ENCODE data around the gene GPR78. TPM values are rescaled to one million over a fixed set of nuclear protein-coding genes. Genes with fewer than 3 reads are reported as not detected.

GPR78 gene
- total RNA-seq, 1 donor from 2014 or later: not detected

GRCh38 chr4:8592366-8593263 lies 12.4 kb downstream of the GPR78 start, which contains the start of gene CPZ:
CPZ (plus strand) TSS chr4:8592765; CDS start chr4:8592834, 69 bp downstream.
- H3K4me3 Mint-ChIP-seq: no peak within 1 kb of the TSS
- intact Hi-C loops (cut with micrococcal nuclease): no loop called here
- no peaks in the 10 kb centered on the region for H3K4me1 Mint-ChIP-seq
- ChIA-PET CTCF (no interaction called here), POLR2A (no interaction called here)
- DNase-seq: no peak
- no peak within 1 kb of the TSS for H3K27ac Mint-ChIP-seq
- ATAC-seq (ENCODE audit: low read depth): no peak
- no peaks in the 10 kb centered on the region for H3K36me3 Mint-ChIP-seq (ENCODE audit: low read depth)
- H3K27me3 Mint-ChIP-seq: peaks cover 28% of the 10 kb centered on the region
- H3K9me3 Mint-ChIP-seq: no peaks in the 10 kb centered on the region
- TF ChIP-seq CTCF (IDR thresholded peaks at IDR 0.05): no peak

- H3K36me3 Mint-ChIP-seq (ENCODE audit: low read depth): no peaks in the 10 kb centered on the region
- DNase-seq (no peak), ATAC-seq (ENCODE audit: low read depth) (no peak)
- ChIA-PET POLR2A (no interaction called here), CTCF (no interaction called here)
- H3K4me3 Mint-ChIP-seq: no peak overlapping the region
- no peak overlapping the region for H3K27ac Mint-ChIP-seq
- H3K4me1 Mint-ChIP-seq: no peaks in the 10 kb centered on the region
- peaks cover 25% of the 10 kb centered on the region for H3K27me3 Mint-ChIP-seq
- no peaks in the 10 kb centered on the region for H3K9me3 Mint-ChIP-seq
- no peak for TF ChIP-seq CTCF (IDR thresholded peaks at IDR 0.05)
- intact Hi-C loops (cut with micrococcal nuclease): loop anchor here (1.0 kb wide), 1 partner anchor 125 kb away; no protein-coding TSS in a partner anchor
These were observed 13.3 kb downstream of the GPR78 start for GRCh38 chr4:8593264-8594096.

- no peak overlapping the region for H3K27ac Mint-ChIP-seq
- no peak for TF ChIP-seq CTCF (IDR thresholded peaks at IDR 0.05)
- intact Hi-C loops (cut with micrococcal nuclease): loop anchor here (1.0 kb wide), 1 partner anchor 126 kb away; no protein-coding TSS in a partner anchor
- CTCF ChIA-PET: no interaction called here
- no peak overlapping the region for H3K4me3 Mint-ChIP-seq
- no peaks in the 10 kb centered on the region for H3K4me1 Mint-ChIP-seq
- no peaks in the 10 kb centered on the region for H3K9me3 Mint-ChIP-seq
- H3K36me3 Mint-ChIP-seq (ENCODE audit: low read depth): no peaks in the 10 kb centered on the region
- DNase-seq (no peak), ATAC-seq (ENCODE audit: low read depth) (no peak)
- POLR2A ChIA-PET: no interaction called here
- peaks cover 25% of the 10 kb centered on the region for H3K27me3 Mint-ChIP-seq
These were observed 14.2 kb downstream of the GPR78 start for GRCh38 chr4:8594097-8595038.

- no peak overlapping the region for H3K27ac Mint-ChIP-seq
- H3K4me1 Mint-ChIP-seq: no peaks in the 10 kb centered on the region
- peaks cover 24% of the 10 kb centered on the region for H3K27me3 Mint-ChIP-seq
- CTCF ChIA-PET: no interaction called here
- intact Hi-C loops (cut with micrococcal nuclease): no loop called here
- H3K36me3 Mint-ChIP-seq (ENCODE audit: low read depth): no peaks in the 10 kb centered on the region
- ATAC-seq (ENCODE audit: low read depth) (no peak), DNase-seq (no peak)
- H3K4me3 Mint-ChIP-seq: no peak overlapping the region
- H3K9me3 Mint-ChIP-seq: no peaks in the 10 kb centered on the region
- POLR2A ChIA-PET: no interaction called here
- no peak for TF ChIP-seq CTCF (IDR thresholded peaks at IDR 0.05)
These were observed 15.3 kb downstream of the GPR78 start for GRCh38 chr4:8595237-8596087.

Data from activated B cell treated with CpG ODN at 0.5 μM for 24 hours (primary cell).